Chondrocyte (in vitro differentiated cells): ENCODE measurements around the gene CNN2. TPM values are rescaled to one million over a fixed set of nuclear protein-coding genes. Genes with fewer than 3 reads are reported as not detected.

Experiments
- DNase-seq: peaks from one replicate; pipeline ENCODE4 v3.0.0; 2021; ENCODE audit warnings: mixed read lengths, low spot score
- H3K27ac Mint-ChIP-seq: one replicate; pipeline ENCODE4 v1.8.0; 2021; ENCODE audit warnings: mild to moderate bottlenecking, moderate library complexity, mixed read lengths; ENCODE audit not compliant: unreplicated experiment
- H3K27me3 Mint-ChIP-seq: 2 replicates; pipeline ENCODE4 v1.8.0; 2021; ENCODE audit warnings: low read depth, mixed read lengths
- H3K36me3 Mint-ChIP-seq: 2 replicates; pipeline ENCODE4 v1.8.0; 2021; ENCODE audit warnings: low read depth, mixed read lengths
- H3K4me1 Mint-ChIP-seq: 2 replicates; pipeline ENCODE4 v1.8.0; 2021; ENCODE audit warnings: low read depth, mild to moderate bottlenecking, mixed read lengths
- H3K4me3 Mint-ChIP-seq: one replicate; pipeline ENCODE4 v1.8.0; 2021; ENCODE audit warnings: mild to moderate bottlenecking, moderate library complexity, mixed read lengths; ENCODE audit not compliant: unreplicated experiment
- H3K9me3 Mint-ChIP-seq: 2 replicates; pipeline ENCODE4 v1.8.0; 2021; ENCODE audit warnings: low read depth, mixed read lengths
- CTCF ChIP-seq: fragments of 200-600 bp; sonication (generic); IDR thresholded peaks from 2 replicates; pipeline ENCODE4 v1.5.0; 2021; ENCODE audit warnings: antibody characterized with exemption, mild to moderate bottlenecking, moderate library complexity
- total RNA-seq: library from RNA; stranded (reverse); gene quantifications from 3 replicates; pipeline ENCODE4 v1.2.1, GENCODE V29; 2021

Gene CNN2
- total RNA-seq, 1 donor from 2014 or later: 363 TPM

- Mint-ChIP-seq H3K4me3 (no peak overlapping the region), H3K27me3 (no peaks in the 10 kb centered on the region), H3K9me3 (no peaks in the 10 kb centered on the region), H3K36me3 (no peaks in the 10 kb centered on the region), H3K4me1 (no peaks in the 10 kb centered on the region), H3K27ac (no peak overlapping the region)
- peak; percentile 69 for TF ChIP-seq CTCF
- no peak for DNase-seq
These were observed 30.9 kb downstream of the CNN2 start for GRCh38 chr19:1057176-1057855.

- no peak for TF ChIP-seq CTCF
- Mint-ChIP-seq H3K9me3 (no peaks in the 10 kb centered on the region), H3K4me3 (no peak overlapping the region), H3K4me1 (no peaks in the 10 kb centered on the region), H3K27ac (no peak overlapping the region), H3K36me3 (no peaks in the 10 kb centered on the region), H3K27me3 (no peaks in the 10 kb centered on the region)
- no peak for DNase-seq
These were observed 31.7 kb downstream of the CNN2 start for GRCh38 chr19:1058112-1058511.

GRCh38 chr19:1060689-1061088, 34.3 kb downstream of the CNN2 start:
- DNase-seq: no peak
- Mint-ChIP-seq H3K4me1 (peaks cover 3% of the 10 kb centered on the region), H3K9me3 (no peaks in the 10 kb centered on the region), H3K27ac (no peak overlapping the region), H3K36me3 (no peaks in the 10 kb centered on the region), H3K27me3 (no peaks in the 10 kb centered on the region), H3K4me3 (no peak overlapping the region)
- no peak for TF ChIP-seq CTCF

- H3K4me3 Mint-ChIP-seq: no peak overlapping the region
- no peak for DNase-seq
- no peak for TF ChIP-seq CTCF
- peaks cover 2% of the 10 kb centered on the region for H3K27me3 Mint-ChIP-seq
- H3K9me3 Mint-ChIP-seq: no peaks in the 10 kb centered on the region
- no peak overlapping the region for H3K27ac Mint-ChIP-seq
- H3K4me1 Mint-ChIP-seq: peaks cover 3% of the 10 kb centered on the region
- H3K36me3 Mint-ChIP-seq: no peaks in the 10 kb centered on the region
These were observed 35.6 kb downstream of the CNN2 start for GRCh38 chr19:1061987-1062386.

- no peak for DNase-seq
- Mint-ChIP-seq H3K9me3 (no peaks in the 10 kb centered on the region), H3K4me3 (no peak overlapping the region)
These were observed 36.1 kb downstream of the CNN2 start for GRCh38 chr19:1062387-1063029.

More at GRCh38 chr19:1062387-1063029, 36.1 kb downstream of the CNN2 start:
- no peak for TF ChIP-seq CTCF
- Mint-ChIP-seq H3K4me1 (peaks cover 3% of the 10 kb centered on the region), H3K36me3 (no peaks in the 10 kb centered on the region), H3K27me3 (peaks cover 2% of the 10 kb centered on the region), H3K27ac (no peak overlapping the region)
